H1 (cell line): Measurements from ENCODE around the gene PKN1. TPM values are rescaled to one million over a fixed set of nuclear protein-coding genes. Genes with fewer than 3 reads are reported as not detected.

ENCODE experiments used
- CTCF ChIA-PET: fragments of 300-600 bp; sonication (Branson Sonifier 250); formaldehyde crosslinking; loops from one replicate; lab custom pipeline; 2021; ENCODE audit not compliant: partially characterized antibody; lab: Charles Lee
- POLR2A ChIA-PET: fragments of 300-600 bp; sonication (Branson Sonifier 250); formaldehyde crosslinking; loops from one replicate; lab custom pipeline; 2021; ENCODE audit warnings: inconsistent platforms; ENCODE audit not compliant: partially characterized antibody; lab: Charles Lee
- DNase-seq, 2 experiments: peaks; one replicate each; pipeline versions ENCODE4 v3.0.0 to v3.0.0-alpha.2; 2010 to 2022; ENCODE audit warnings: low spot score in 2 of 2, low read depth in 1 of 2, mixed read lengths in 1 of 2
- FAIRE-seq: peaks from 2 replicates; lab custom pipeline; 2011; peaks lifted over from hg19 to GRCh38; lab: Jason Lieb, UNC
- H2AFZ ChIP-seq: 2 replicates; pipeline ENCODE4 v1.8.1; 2012; ENCODE audit warnings: low read length, inconsistent platforms
- H2AK5ac ChIP-seq: 2 replicates; pipeline ENCODE4 v1.6.1; 2013; ENCODE audit warnings: low read depth, low read length
- H2BK120ac ChIP-seq: replicated peaks from 2 replicates; pipeline ENCODE3; 2013; ENCODE audit warnings: low read depth, low read length, inconsistent platforms
- H2BK12ac ChIP-seq: 2 replicates; pipeline ENCODE4 v1.6.1; 2013; ENCODE audit warnings: low read depth, low read length
- H2BK15ac ChIP-seq: 2 replicates; pipeline ENCODE4 v1.6.1; 2013; ENCODE audit warnings: low read length
- H2BK20ac ChIP-seq: 2 replicates; pipeline ENCODE4 v1.6.1; 2013; ENCODE audit warnings: low read length
- H2BK5ac ChIP-seq: 2 replicates; pipeline ENCODE4 v1.6.1; 2013; ENCODE audit warnings: low read depth, low read length
- H3K14ac ChIP-seq: 2 replicates; pipeline ENCODE4 v1.6.1; 2013; ENCODE audit warnings: inconsistent platforms; ENCODE audit not compliant: insufficient read length
- H3K18ac ChIP-seq: 2 replicates; pipeline ENCODE4 v1.6.1; 2013; ENCODE audit warnings: low read length; ENCODE audit errors: extremely low read depth
- H3K23ac ChIP-seq: 2 replicates; pipeline ENCODE4 v1.6.1; 2013; ENCODE audit warnings: inconsistent platforms; ENCODE audit not compliant: insufficient read length
- H3K23me2 ChIP-seq: 2 replicates; pipeline ENCODE4 v1.6.1; 2013; ENCODE audit warnings: low read depth, low read length
- H3K27ac ChIP-seq: 2 replicates; pipeline ENCODE4 v1.6.1; 2011; ENCODE audit warnings: low read depth, low read length, inconsistent platforms
- H3K27me3 ChIP-seq, 4 experiments: replicated peaks in 1 of 4; 1 replicate in 1 of 4; 2 replicates in 3 of 4; pipeline versions ENCODE4 v1.6.1 to v1.8.1; 2011 to 2013; ENCODE audit warnings: low read length in 3 of 4, mild to moderate bottlenecking in 3 of 4, inconsistent platforms in 2 of 4, mixed read lengths in 2 of 4, moderate library complexity in 1 of 4; ENCODE audit not compliant: control insufficient read depth in 3 of 4, insufficient read depth in 3 of 4; ENCODE audit errors: extremely low read depth in 1 of 4
- H3K36me3 ChIP-seq, 4 experiments: 2 replicates each; pipeline versions ENCODE4 v1.6.1 to v1.8.1; 2011 to 2013; ENCODE audit warnings: mild to moderate bottlenecking in 4 of 4, low read length in 3 of 4, moderate library complexity in 2 of 4, control low read depth in 1 of 4, inconsistent platforms in 1 of 4; ENCODE audit not compliant: insufficient read depth in 4 of 4, control insufficient read depth in 2 of 4
- H3K4ac ChIP-seq: replicated peaks from 2 replicates; pipeline ENCODE3; 2013; ENCODE audit warnings: low read length, low read depth, mixed read lengths, inconsistent platforms; ENCODE audit not compliant: insufficient read length
- H3K4me1 ChIP-seq, 4 experiments: replicated peaks in 1 of 4; 1 replicate in 1 of 4; 2 replicates in 3 of 4; pipeline versions ENCODE4 v1.6.1 to v1.8.1; 2011 to 2013; ENCODE audit warnings: low read length in 3 of 4, inconsistent platforms in 2 of 4, mixed read lengths in 1 of 4; ENCODE audit not compliant: insufficient read depth in 4 of 4, control insufficient read depth in 3 of 4
- H3K4me2 ChIP-seq, 2 experiments: 2 replicates each; pipeline versions ENCODE4 v1.6.1 to v1.8.1; 2011 to 2013; ENCODE audit warnings: low read depth in 2 of 2, low read length in 2 of 2, control low read depth in 1 of 2, inconsistent platforms in 1 of 2, mild to moderate bottlenecking in 1 of 2; ENCODE audit not compliant: insufficient read depth in 1 of 2
- H3K4me3 ChIP-seq, 4 experiments: fragments of 200-600, 300-600 bp in 1 of 4; sonication (generic), shearing (Covaris generic), sonication (Bioruptor Twin) in 1 of 4; 2 replicates each; pipeline versions ENCODE4 v1.5.1 to v1.8.1; 2011 to 2016; ENCODE audit warnings: low read length in 4 of 4, low read depth in 3 of 4, control low read depth in 2 of 4, inconsistent platforms in 2 of 4, mild to moderate bottlenecking in 2 of 4, mixed read lengths in 1 of 4, moderate library complexity in 1 of 4; ENCODE audit not compliant: insufficient read depth in 2 of 4; ENCODE audit errors: extremely low read depth in 1 of 4
- H3K56ac ChIP-seq: replicated peaks from 2 replicates; pipeline ENCODE3; 2013; ENCODE audit warnings: low read depth, mild to moderate bottlenecking, mixed read lengths, low read length, inconsistent platforms; ENCODE audit not compliant: insufficient read length
- H3K79me1 ChIP-seq: 2 replicates; pipeline ENCODE4 v1.6.1; 2013; ENCODE audit warnings: low read depth, low read length, control low read depth
- H3K79me2 ChIP-seq, 2 experiments: 2 replicates each; pipeline versions ENCODE4 v1.6.1 to v1.8.1; 2012 to 2013; ENCODE audit warnings: low read length in 2 of 2, mild to moderate bottlenecking in 2 of 2, inconsistent platforms in 1 of 2; ENCODE audit not compliant: insufficient read depth in 2 of 2, control insufficient read depth in 1 of 2
- H3K9ac ChIP-seq, 4 experiments: replicated peaks in 1 of 4; 1 replicate in 1 of 4; 2 replicates in 3 of 4; pipeline versions ENCODE4 v1.6.1 to v1.8.1; 2011 to 2013; ENCODE audit warnings: low read depth in 3 of 4, low read length in 3 of 4, control low read depth in 2 of 4, mild to moderate bottlenecking in 2 of 4, moderate library complexity in 2 of 4, inconsistent platforms in 1 of 4; ENCODE audit errors: extremely low read depth in 1 of 4
- H3K9me3 ChIP-seq, 2 experiments: 2 replicates each; pipeline versions ENCODE4 v1.6.1 to v1.8.1; 2012 to 2013; ENCODE audit warnings: mild to moderate bottlenecking in 2 of 2, moderate library complexity in 2 of 2, control low read depth in 1 of 2, inconsistent platforms in 1 of 2, low read depth in 1 of 2, low read length in 1 of 2, mixed read lengths in 1 of 2; ENCODE audit not compliant: insufficient read depth in 2 of 2
- H4K20me1 ChIP-seq, 2 experiments: replicated peaks in 1 of 2; 2 replicates each; pipeline versions ENCODE3 to v1.8.1; 2011 to 2013; ENCODE audit warnings: inconsistent platforms in 2 of 2, low read length in 2 of 2, mild to moderate bottlenecking in 1 of 2; ENCODE audit not compliant: insufficient read depth in 2 of 2, control insufficient read depth in 1 of 2
- H4K5ac ChIP-seq: 2 replicates; pipeline ENCODE4 v1.6.1; 2013; ENCODE audit warnings: low read length, low read depth, mixed read lengths, inconsistent platforms; ENCODE audit not compliant: insufficient read length
- H4K8ac ChIP-seq: 2 replicates; pipeline ENCODE4 v1.8.0; 2013; ENCODE audit warnings: mild to moderate bottlenecking, moderate library complexity, low read length, inconsistent platforms; ENCODE audit not compliant: insufficient read depth; ENCODE audit errors: extremely low read depth
- H4K91ac ChIP-seq: replicated peaks from 2 replicates; pipeline ENCODE3; 2013; ENCODE audit warnings: low read length, mixed read lengths, inconsistent platforms; ENCODE audit not compliant: insufficient read length
- CBX5 ChIP-seq: fragments of 300-800, 300-1000 bp; sonication (generic); IDR thresholded peaks from 2 replicates; pipeline ENCODE4 v1.7.1; 2016; ENCODE audit warnings: antibody characterized with exemption, low read length, low read depth
- EGR1 ChIP-seq: IDR thresholded peaks from 2 replicates; pipeline ENCODE4 v1.6.1; 2011; ENCODE audit warnings: low read depth, low read length, borderline replicate concordance
- EZH2 ChIP-seq: fragments of 200-600 bp; sonication (generic); IDR thresholded peaks from 2 replicates; pipeline ENCODE4 v1.7.1; 2012; ENCODE audit warnings: low read depth, mild to moderate bottlenecking, moderate library complexity, low read length, inconsistent platforms; ENCODE audit not compliant: severe bottlenecking
- GTF2F1 ChIP-seq: IDR thresholded peaks from 2 replicates; pipeline ENCODE4 v1.6.1; 2012; ENCODE audit warnings: low read depth, low read length, improper control_type of control experiment, borderline replicate concordance
- HDAC2 ChIP-seq, 2 experiments: fragments of 300-600 bp in 1 of 2; sonication (generic) in 1 of 2; IDR thresholded peaks; 2 replicates each; pipeline ENCODE4 v1.6.1; 2011 to 2012; ENCODE audit warnings: low read depth in 2 of 2, low read length in 2 of 2, mild to moderate bottlenecking in 2 of 2, moderate library complexity in 2 of 2, borderline replicate concordance in 1 of 2, inconsistent platforms in 1 of 2
- KDM4A ChIP-seq: IDR thresholded peaks from one replicate; pipeline ENCODE4 v1.7.1; 2012; ENCODE audit warnings: low read depth, mild to moderate bottlenecking, moderate library complexity, low read length, inconsistent platforms; ENCODE audit not compliant: severe bottlenecking
- POLR2AphosphoS5 ChIP-seq: IDR thresholded peaks from 2 replicates; pipeline ENCODE4 v1.6.1; 2011; ENCODE audit warnings: low read depth, low read length
- RAD21 ChIP-seq, 2 experiments: IDR thresholded peaks in 1 of 2; conservative IDR thresholded peaks in 1 of 2; 2 replicates each; pipeline ENCODE4 v1.6.1; 2011; ENCODE audit warnings: low read depth in 2 of 2, low read length in 2 of 2, improper control_type of control experiment in 1 of 2, inconsistent platforms in 1 of 2, mild to moderate bottlenecking in 1 of 2, moderate library complexity in 1 of 2
- SIRT6 ChIP-seq: IDR thresholded peaks from one replicate; pipeline ENCODE4 v1.7.1; 2012; ENCODE audit warnings: low read length, inconsistent platforms
- SP4 ChIP-seq: IDR thresholded peaks from 2 replicates; pipeline ENCODE4 v1.6.1; 2012; ENCODE audit warnings: low read length, inconsistent platforms
- TAF1 ChIP-seq: IDR thresholded peaks from 2 replicates; pipeline ENCODE4 v1.6.1; 2011; ENCODE audit warnings: mild to moderate bottlenecking, low read depth, low read length
- ZNF274 ChIP-seq: IDR thresholded peaks from 2 replicates; pipeline ENCODE4 v1.7.0; 2012; ENCODE audit warnings: low read length, borderline replicate concordance; ENCODE audit errors: extremely low read depth
- WGBS, 2 experiments: shearing (Covaris generic) in 1 of 2; methylation state at CpG; one replicate each; pipeline versions ENCODE4 v1.1.6 to v1.1.7; 2013 to 2015; ENCODE audit warnings: low lambda C conversion rate in 2 of 2, mixed read lengths in 2 of 2, inconsistent platforms in 1 of 2, low coverage in 1 of 2, missing lambda C conversion rate in 1 of 2; ENCODE audit not compliant: insufficient replicate concordance in 2 of 2, insufficient coverage in 1 of 2, insufficient read length in 1 of 2; ENCODE audit errors: extremely low coverage in 1 of 2, missing lambda C conversion rate in 1 of 2; 5-methylcytosine and 5-hydroxymethylcytosine counted together
- polyA plus RNA-seq, 7 experiments: library from polyadenylated mRNA; depleted of rRNA in 3 of 7; stranded (reverse) in 5 of 7; unstranded in 2 of 7; fragments of >200 nt in 5 of 7; fragments of 200-250 nt in 2 of 7; gene quantifications; 1 replicate in 5 of 7; 2 replicates in 1 of 7; 4 replicates in 1 of 7; pipeline versions ENCODE4 v1.2.1 to v1.2.3, GENCODE V29; 2011 to 2013; ENCODE audit warnings: missing spikeins in 2 of 7, mixed read lengths in 2 of 7
- total RNA-seq: library from RNA; stranded (reverse); fragmentation: NEBNext Ultra II Directional; extraction: Animal tissue kit (Norgen Biotek cat#: 25700); gene quantifications from 2 replicates; pipeline ENCODE4 v1.2.1, GENCODE V29; 2021
- TF ChIP-seq, protein P1 (sequence below): IDR thresholded peaks from 2 replicates; pipeline ENCODE4 v1.6.1; 2011; ENCODE audit warnings: low read length, improper control_type of control experiment

Gene PKN1
- total and polyA plus RNA-seq, 2 of the 8 experiments (the other 6 are each of a cell fraction or from before 2014, with no cell fraction given), result 65.2 to 162 TPM

DNA sequence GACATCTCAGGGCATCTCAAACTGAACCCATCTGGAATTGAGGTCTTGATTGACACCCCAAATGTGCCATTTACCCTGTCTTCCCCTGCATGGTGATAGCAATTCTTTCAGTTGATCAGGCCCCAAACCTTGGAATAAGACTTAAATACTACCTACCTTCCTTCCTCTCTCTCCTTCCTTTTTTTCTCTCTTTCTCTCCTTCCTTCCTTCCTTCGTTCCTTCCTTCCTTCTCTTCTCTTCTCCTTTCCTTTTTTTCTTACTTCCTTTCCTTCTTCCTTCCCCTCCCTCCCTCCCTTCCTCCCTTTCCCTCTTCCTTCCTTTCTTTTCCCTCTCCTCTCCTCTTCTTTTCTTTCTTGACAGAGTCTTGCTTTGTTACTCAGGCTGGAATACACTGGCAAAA, 70.2 kb downstream of the PKN1 start:
- Histone ChIP-seq H2BK20ac (no peak overlapping the region), H3K9ac (no peak overlapping the region), H4K8ac (no peak overlapping the region), H3K79me2 (no peaks in the 10 kb centered on the region), H4K5ac (no peak overlapping the region), H3K27ac (no peak overlapping the region), H3K27me3 (no peaks in the 10 kb centered on the region), H3K79me1 (no peaks in the 10 kb centered on the region), H3K4me2 (no peak overlapping the region), H2BK5ac (no peak overlapping the region), H4K91ac (no peak overlapping the region), H3K14ac (no peak overlapping the region), H3K23ac (no peak overlapping the region), H2BK120ac (no peak overlapping the region), H3K18ac (no peak overlapping the region), H3K23me2 (no peaks in the 10 kb centered on the region; the same call in 1 of the 2 replicates), H4K20me1 (no peaks in the 10 kb centered on the region), H2BK15ac (no peak overlapping the region), H2AFZ (no peak overlapping the region), H3K4me1 (peaks cover 0 to 4% (median 2%) of the 10 kb centered on the region in 4 experiments; a peak in 3 of 7 replicates), H3K36me3 (no peaks in the 10 kb centered on the region), H3K4me3 (no peak overlapping the region), H3K4ac (no peak overlapping the region), H3K9me3 (no peaks in the 10 kb centered on the region), H2BK12ac (no peak overlapping the region), H3K56ac (no peak overlapping the region), H2AK5ac (no peak overlapping the region)
- 80% methylated on average over 1 of the region's 1 CpG; no CpG with 5 or more reads in 1 of the 2 experiments for WGBS, 2 experiments
- FAIRE-seq (no peak), DNase-seq (no peak)
- ChIA-PET CTCF (interaction anchor here (0.6 to 5.0 kb wide), 8 partner anchors 10 to 1674 kb away, joined by 3 to 36 read pairs (median 4); no protein-coding TSS in a partner anchor), POLR2A (interaction anchor here (0.6 kb wide), 1 partner anchor 58 kb away, joined by 3 read pairs; no protein-coding TSS in a partner anchor)
- TF ChIP-seq EGR1, result no peak
- no peak for TF ChIP-seq KDM4A
- no peak for TF ChIP-seq POLR2AphosphoS5
- TF ChIP-seq EZH2, result no peak
- no peak for TF ChIP-seq ZNF274
- TF ChIP-seq SIRT6, result no peak
- no peak for TF ChIP-seq RAD21 (IDR thresholded peaks at IDR 0.05 in 1 of 2, conservative IDR thresholded peaks at IDR 0.05 in 1 of 2; ENCODE audit: low read depth in 2 of 2, low read length in 2 of 2)
- TF ChIP-seq, protein P1, sequence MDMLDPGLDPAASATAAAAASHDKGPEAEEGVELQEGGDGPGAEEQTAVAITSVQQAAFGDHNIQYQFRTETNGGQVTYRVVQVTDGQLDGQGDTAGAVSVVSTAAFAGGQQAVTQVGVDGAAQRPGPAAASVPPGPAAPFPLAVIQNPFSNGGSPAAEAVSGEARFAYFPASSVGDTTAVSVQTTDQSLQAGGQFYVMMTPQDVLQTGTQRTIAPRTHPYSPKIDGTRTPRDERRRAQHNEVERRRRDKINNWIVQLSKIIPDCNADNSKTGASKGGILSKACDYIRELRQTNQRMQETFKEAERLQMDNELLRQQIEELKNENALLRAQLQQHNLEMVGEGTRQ, result no peak
- TF ChIP-seq CBX5, result no peak
- no peak for TF ChIP-seq TAF1
- no peak for TF ChIP-seq GTF2F1
- no peak for TF ChIP-seq SP4
- no peak for TF ChIP-seq HDAC2 (IDR thresholded peaks at IDR 0.05; ENCODE audit: borderline replicate concordance in 1 of 2, low read depth in 2 of 2, low read length in 2 of 2)
